HCT116 (cell line): ENCODE data around the gene PGPEP1. TPM values are rescaled to one million over a fixed set of nuclear protein-coding genes. Genes with fewer than 3 reads are reported as not detected.

Experiments
- ATAC-seq: fragments of 200-7000 bp; cut with Tn5 transposase; 2 replicates; pipeline ENCODE4 v1.9.1; 2020; ENCODE audit warnings: mild to moderate bottlenecking, moderate library complexity
- BruUV-seq: library from RNA; stranded (reverse); fragments of 400-500 nt; replicated peaks from 2 replicates; lab custom pipeline; 2021; lab: Mats Ljungman, UMichigan
- CTCF ChIA-PET: fragments of 300-600 bp; sonication (Branson Sonifier 250); formaldehyde crosslinking; loops from one replicate; lab custom pipeline; 2021; ENCODE audit warnings: antibody characterized with exemption; lab: Charles Lee
- POLR2A ChIA-PET: fragments of 300-600, 350-600 bp; sonication (Branson Sonifier 250); formaldehyde crosslinking; loops from one replicate; lab custom pipeline; 2021; ENCODE audit warnings: antibody characterized with exemption; lab: Charles Lee
- RAD21 ChIA-PET, 2 experiments: fragments of 300-600 bp; sonication (Branson Sonifier 250); formaldehyde crosslinking; loops; one replicate each; lab custom pipeline; 2023; ENCODE audit warnings: low total read pairs in 2 of 2; ENCODE audit not compliant: uncharacterized antibody in 2 of 2, unreplicated experiment in 2 of 2, low non-redundant PET in 1 of 2; lab: Charles Lee
- DNase-seq: peaks from one replicate; pipeline ENCODE4 v3.0.0-alpha.2; 2010; ENCODE audit warnings: low read depth, low spot score
- H2AFZ ChIP-seq: fragments of 200-600 bp; shearing (Covaris generic), sonication (generic); 2 replicates; pipeline ENCODE4 v1.6.1; 2017; ENCODE audit warnings: low read depth, mixed run types, mixed read lengths, antibody characterized with exemption, low read length; ENCODE audit not compliant: poor library complexity, severe bottlenecking
- H3K27ac ChIP-seq: 2 replicates; pipeline ENCODE4 v1.5.1; 2012; ENCODE audit warnings: low read depth, low read length
- H3K27me3 ChIP-seq: fragments of 200-600 bp; sonication (generic); 2 replicates; pipeline ENCODE4 v1.6.1; 2016; ENCODE audit warnings: mixed run types, low read length, mixed read lengths; ENCODE audit not compliant: insufficient read depth
- H3K36me3 ChIP-seq, 2 experiments: fragments of 200-500 bp in 1 of 2; fragments of 200-600 bp in 1 of 2; sonication (Bioruptor generic) in 1 of 2; sonication (generic) in 1 of 2; 2 replicates each; pipeline versions ENCODE4 v1.5.1 to v1.6.1; 2014 to 2016; ENCODE audit warnings: low read length in 2 of 2, inconsistent platforms in 1 of 2, mixed read lengths in 1 of 2, mixed run types in 1 of 2; ENCODE audit not compliant: insufficient read depth in 2 of 2, control insufficient read depth in 1 of 2
- H3K4me1 ChIP-seq, 2 experiments: fragments of 200-600 bp in 1 of 2; sonication (generic) in 1 of 2; 2 replicates each; pipeline versions ENCODE4 v1.5.1 to v1.6.1; 2012 to 2017; ENCODE audit warnings: low read length in 2 of 2, inconsistent platforms in 1 of 2, mild to moderate bottlenecking in 1 of 2, mixed read lengths in 1 of 2, mixed run types in 1 of 2, moderate library complexity in 1 of 2; ENCODE audit not compliant: insufficient read depth in 2 of 2, control insufficient read depth in 1 of 2
- H3K4me2 ChIP-seq: fragments of 200-600 bp; sonication (generic); 2 replicates; pipeline ENCODE4 v1.6.1; 2017; ENCODE audit warnings: mixed run types, low read length, mixed read lengths
- H3K4me3 ChIP-seq, 2 experiments: fragments of 200-600 bp in 1 of 2; sonication (generic) in 1 of 2; replicated peaks in 1 of 2; 2 replicates each; pipeline ENCODE4 v1.5.1; 2011 to 2016; ENCODE audit warnings: low read length in 2 of 2, control low read depth in 1 of 2, low read depth in 1 of 2, mild to moderate bottlenecking in 1 of 2, mixed read lengths in 1 of 2, mixed run types in 1 of 2
- H3K79me2 ChIP-seq: fragments of 200-600 bp; sonication (generic); 2 replicates; pipeline ENCODE4 v1.6.1; 2017; ENCODE audit warnings: mild to moderate bottlenecking, mixed run types, low read length, moderate library complexity, mixed read lengths; ENCODE audit not compliant: insufficient read depth
- H3K9ac ChIP-seq: fragments of 200-600 bp; sonication (generic); 2 replicates; pipeline ENCODE4 v1.6.1; 2016; ENCODE audit warnings: low read length, mixed read lengths
- H3K9me2 ChIP-seq: fragments of 200-600 bp; sonication (generic), shearing (Covaris generic); 2 replicates; pipeline ENCODE4 v1.6.1; 2017; ENCODE audit warnings: mixed run types, mild to moderate bottlenecking, moderate library complexity; ENCODE audit not compliant: insufficient read depth
- H3K9me3 ChIP-seq, 2 experiments: fragments of 200-500 bp in 1 of 2; fragments of 200-600 bp in 1 of 2; sonication (Bioruptor generic) in 1 of 2; sonication (generic) in 1 of 2; 2 replicates each; pipeline ENCODE4 v1.6.1; 2014 to 2017; ENCODE audit warnings: low read length in 2 of 2, mixed read lengths in 2 of 2, inconsistent platforms in 1 of 2, low read depth in 1 of 2, mild to moderate bottlenecking in 1 of 2, mixed run types in 1 of 2, moderate library complexity in 1 of 2; ENCODE audit not compliant: control insufficient read depth in 1 of 2, insufficient read depth in 1 of 2
- H4K20me1 ChIP-seq: fragments of 200-600 bp; sonication (generic), shearing (Covaris generic); 2 replicates; pipeline ENCODE4 v1.6.1; 2017; ENCODE audit warnings: mixed run types, mild to moderate bottlenecking, moderate library complexity; ENCODE audit not compliant: insufficient read depth
- ATF3 ChIP-seq: IDR thresholded peaks from 2 replicates; pipeline ENCODE4 v1.6.1; 2012
- CEBPB ChIP-seq: IDR thresholded peaks from 2 replicates; pipeline ENCODE4 v1.6.1; 2012; ENCODE audit warnings: low read depth
- CTCF ChIP-seq, 3 experiments: fragments of 200-600 bp in 1 of 3; sonication (generic) in 1 of 3; IDR thresholded peaks in 2 of 3; conservative IDR thresholded peaks in 1 of 3; 2 replicates each; pipeline ENCODE4 v1.5.1; 2012 to 2017; ENCODE audit warnings: low read depth in 2 of 3, low read length in 2 of 3, antibody characterized with exemption in 1 of 3, borderline replicate concordance in 1 of 3, control low read depth in 1 of 3, mild to moderate bottlenecking in 1 of 3, mixed read lengths in 1 of 3, mixed run types in 1 of 3, moderate library complexity in 1 of 3; ENCODE audit not compliant: insufficient read depth in 1 of 3
- ELF1 ChIP-seq: IDR thresholded peaks from 2 replicates; pipeline ENCODE4 v1.6.1; 2012; ENCODE audit warnings: low read depth, borderline replicate concordance
- EZH2phosphoT487 ChIP-seq: fragments of 200-600 bp; IDR thresholded peaks from 2 replicates; pipeline ENCODE4 v1.6.1; 2018; ENCODE audit warnings: antibody characterized with exemption, borderline replicate concordance
- JUND ChIP-seq: IDR thresholded peaks from 2 replicates; pipeline ENCODE4 v1.6.1; 2012
- RAD21 ChIP-seq: IDR thresholded peaks from 2 replicates; pipeline ENCODE4 v1.6.1; 2012; ENCODE audit warnings: low read depth, mild to moderate bottlenecking
- REST ChIP-seq: IDR thresholded peaks from 2 replicates; pipeline ENCODE4 v1.6.1; 2012; ENCODE audit warnings: low read depth
- SP1 ChIP-seq: IDR thresholded peaks from 2 replicates; pipeline ENCODE4 v1.6.1; 2012; ENCODE audit warnings: low read depth
- SRF ChIP-seq: IDR thresholded peaks from 2 replicates; pipeline ENCODE4 v1.6.1; 2012; ENCODE audit warnings: low read depth
- TCF7L2 ChIP-seq: IDR thresholded peaks from 2 replicates; pipeline ENCODE4 v1.7.0; 2011; ENCODE audit warnings: borderline replicate concordance, inconsistent platforms; ENCODE audit not compliant: insufficient read depth, insufficient read length; ENCODE audit errors: extremely low read depth
- YY1 ChIP-seq: IDR thresholded peaks from 2 replicates; pipeline ENCODE4 v1.6.1; 2011; ENCODE audit warnings: low read length, low read depth, moderate library complexity, mild to moderate bottlenecking; ENCODE audit not compliant: insufficient replicate concordance; ENCODE audit errors: extremely low read depth
- ZBTB33 ChIP-seq: IDR thresholded peaks from 2 replicates; pipeline ENCODE4 v1.6.1; 2011; ENCODE audit warnings: mild to moderate bottlenecking, low read length, moderate library complexity; ENCODE audit not compliant: insufficient replicate concordance; ENCODE audit errors: extremely low read depth
- ZFX ChIP-seq: fragments of 450-650 bp; IDR thresholded peaks from 2 replicates; pipeline ENCODE4 v1.6.1; 2017
- ZNF274 ChIP-seq: fragments of 200-500 bp; sonication (Bioruptor generic); IDR thresholded peaks from 2 replicates; pipeline ENCODE4 v1.6.1; 2014; ENCODE audit warnings: mild to moderate bottlenecking, low read depth, low read length, inconsistent platforms
- intact Hi-C: fragments of 100-400 bp; cut with micrococcal nuclease; formaldehyde crosslinking; loops from 2 replicates; pipeline ENCODE4 v1.10.0; 2022
- total RNA-seq: library from RNA; stranded (reverse); gene quantifications from one replicate; pipeline ENCODE4 v1.2.1, GENCODE V29; 2021; ENCODE audit not compliant: unreplicated experiment

The PGPEP1 gene
- total RNA-seq, 1 experiment from 2014 or later, result 30.9 TPM

GRCh38 chr19:18373892-18374629 is 33.7 kb downstream of the PGPEP1 start (continued):
- TF ChIP-seq ZNF274, result no peak
- TF ChIP-seq TCF7L2, result peak; percentile 78
- TF ChIP-seq ATF3, result no peak

- POLR2A ChIA-PET, result interaction anchor here (0.7 to 4.3 kb wide), 2 partner anchors 9 to 11 kb away, joined by 3 to 32 read pairs; partner anchors contain the start of gene GDF15
- H3K4me1 ChIP-seq, result peaks cover 87 to 91% of the 10 kb centered on the region in 2 experiments
Observed at GRCh38 chr19:18377026-18377425, 36.6 kb downstream of the PGPEP1 start.

More at GRCh38 chr19:18377026-18377425, 36.6 kb downstream of the PGPEP1 start:
- ATAC-seq (no peak), DNase-seq (no peak)
- no peak overlapping the region for H3K4me3 ChIP-seq
- H3K27ac ChIP-seq, result peak overlapping the region; percentile 83
- ChIA-PET RAD21 (no interaction called here), CTCF (no interaction called here)
- H3K9ac ChIP-seq, result no peak overlapping the region
- TF ChIP-seq ATF3 (no peak), SRF (no peak), CTCF (IDR thresholded peaks at IDR 0.05 in 2 of 3, conservative IDR thresholded peaks at IDR 0.05 in 1 of 3; ENCODE audit: borderline replicate concordance in 1 of 3, insufficient read depth in 1 of 3, low read depth in 2 of 3, low read length in 2 of 3) (no peak), REST (no peak), ZFX (no peak), RAD21 (no peak), ZBTB33 (no peak), CEBPB (no peak), ELF1 (no peak), JUND (no peak), SP1 (no peak), EZH2phosphoT487 (no peak), YY1 (no peak)
- no TSS peak for BruUV-seq
- no peaks in the 10 kb centered on the region for H3K9me2 ChIP-seq
- H3K36me3 ChIP-seq, result no peaks in the 10 kb centered on the region
- no peaks in the 10 kb centered on the region for H3K9me3 ChIP-seq
- intact Hi-C loops, result no loop called here
- H3K27me3 ChIP-seq, result no peaks in the 10 kb centered on the region
- H3K79me2 ChIP-seq, result no peaks in the 10 kb centered on the region
- H4K20me1 ChIP-seq, result no peaks in the 10 kb centered on the region
- H3K4me2 ChIP-seq, result no peak overlapping the region
- no peak overlapping the region for H2AFZ ChIP-seq
